SK-N-MC (cell line): ENCODE data around the gene NLRP6.

Experiments used
- DNase-seq: peaks from one replicate; pipeline ENCODE4 v3.0.0-alpha.2; 2011; ENCODE audit warnings: low read depth, low spot score
- H3K27ac ChIP-seq: fragments of 200-600 bp; sonication (generic); 2 replicates; pipeline ENCODE4 v1.5.1; 2016; ENCODE audit warnings: mixed run types
- H3K36me3 ChIP-seq: fragments of 200-600 bp; sonication (generic); 2 replicates; pipeline ENCODE4 v1.6.1; 2017; ENCODE audit warnings: antibody characterized with exemption, low read length, mixed read lengths; ENCODE audit not compliant: insufficient read depth
- H3K4me3 ChIP-seq: fragments of 200-600 bp; sonication (generic); 2 replicates; pipeline ENCODE4 v1.5.1; 2016
- H3K9ac ChIP-seq: fragments of 200-600 bp; sonication (generic); 2 replicates; pipeline ENCODE4 v1.8.0; 2017; ENCODE audit warnings: mixed run types, mixed read lengths; ENCODE audit not compliant: insufficient read length
- H3K9me3 ChIP-seq: fragments of 200-600 bp; sonication (generic); 2 replicates; pipeline ENCODE4 v1.6.1; 2017; ENCODE audit warnings: low read depth, mild to moderate bottlenecking, antibody characterized with exemption, low read length, moderate library complexity, mixed read lengths
- EZH2 ChIP-seq: fragments of 200-600 bp; sonication (generic); IDR thresholded peaks from one replicate; pipeline ENCODE4 v1.6.1; 2017; ENCODE audit warnings: antibody characterized with exemption
- FOXP2 ChIP-seq: optimal IDR thresholded peaks from 2 replicates; pipeline ENCODE3; 2011; ENCODE audit warnings: mild to moderate bottlenecking, moderate library complexity; ENCODE audit not compliant: insufficient read depth; ENCODE audit errors: extremely low read length, control extremely low read depth
- POLR2AphosphoS5 ChIP-seq: IDR thresholded peaks from 2 replicates; pipeline ENCODE4 v1.6.1; 2012; ENCODE audit warnings: mild to moderate bottlenecking, low read depth, low read length, borderline replicate concordance

The NLRP6 gene

DNA sequence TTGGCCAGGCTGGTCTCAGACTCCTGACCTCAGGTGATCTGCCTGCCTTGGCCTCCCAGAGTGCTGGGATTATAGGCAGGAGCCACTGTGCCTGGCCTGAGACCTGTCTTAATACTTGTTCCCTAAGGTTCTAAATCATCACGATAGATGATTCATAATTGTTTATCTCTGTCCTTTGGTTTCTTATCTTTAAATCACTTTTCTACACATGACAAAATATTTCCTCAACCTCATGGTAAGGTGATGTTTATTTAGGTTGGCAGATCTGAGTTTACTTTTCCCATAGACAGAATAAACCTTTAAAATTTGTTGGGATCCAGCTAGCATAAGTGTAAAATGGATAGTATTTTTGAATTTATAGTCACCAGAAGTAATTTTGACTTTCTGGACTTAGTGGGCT lies 37.9 kb upstream of the NLRP6 start:
- Histone ChIP-seq H3K9me3 (no peaks in the 10 kb centered on the region), H3K9ac (no peak overlapping the region), H3K27ac (no peak overlapping the region), H3K4me3 (no peak overlapping the region), H3K36me3 (peaks cover 58% of the 10 kb centered on the region)
- DNase-seq, result no peak
- TF ChIP-seq FOXP2, result no peak
- no peak for TF ChIP-seq EZH2
- no peak for TF ChIP-seq POLR2AphosphoS5

DNA sequence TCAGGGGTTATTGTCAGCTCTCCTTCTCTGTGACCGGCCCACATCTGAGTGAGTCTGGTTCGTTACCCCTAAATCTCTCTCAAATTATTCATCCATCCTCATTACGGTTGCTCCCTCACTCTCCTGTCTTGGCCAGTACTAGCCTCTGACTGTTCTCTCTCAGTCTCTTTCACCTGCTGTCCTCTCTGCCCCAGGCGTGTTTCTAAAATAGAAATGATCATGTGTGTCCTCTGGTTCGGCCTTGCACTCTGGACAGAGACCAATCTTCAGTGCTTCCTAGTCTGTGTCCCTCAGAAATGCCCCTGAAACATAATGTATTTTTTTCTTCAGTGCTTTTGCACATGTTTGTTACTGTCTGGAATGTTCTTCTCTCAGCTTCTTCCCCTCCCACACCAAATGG lies 36.6 kb upstream of the NLRP6 start:
- Histone ChIP-seq H3K27ac (no peak overlapping the region), H3K9ac (no peak overlapping the region), H3K4me3 (no peak overlapping the region), H3K36me3 (peaks cover 71% of the 10 kb centered on the region), H3K9me3 (no peaks in the 10 kb centered on the region)
- no peak for DNase-seq
- no peak for TF ChIP-seq FOXP2
- no peak for TF ChIP-seq POLR2AphosphoS5
- TF ChIP-seq EZH2, result no peak

GRCh38 chr11:244376-244775 lies 33.8 kb upstream of the NLRP6 start:
- H3K36me3 ChIP-seq, result peaks cover 90% of the 10 kb centered on the region
- TF ChIP-seq FOXP2 (no peak), EZH2 (no peak), POLR2AphosphoS5 (no peak)
- H3K27ac ChIP-seq, result no peak overlapping the region
- H3K9ac ChIP-seq, result no peak overlapping the region
- no peaks in the 10 kb centered on the region for H3K9me3 ChIP-seq
- no peak for DNase-seq
- H3K4me3 ChIP-seq, result no peak overlapping the region

DNA sequence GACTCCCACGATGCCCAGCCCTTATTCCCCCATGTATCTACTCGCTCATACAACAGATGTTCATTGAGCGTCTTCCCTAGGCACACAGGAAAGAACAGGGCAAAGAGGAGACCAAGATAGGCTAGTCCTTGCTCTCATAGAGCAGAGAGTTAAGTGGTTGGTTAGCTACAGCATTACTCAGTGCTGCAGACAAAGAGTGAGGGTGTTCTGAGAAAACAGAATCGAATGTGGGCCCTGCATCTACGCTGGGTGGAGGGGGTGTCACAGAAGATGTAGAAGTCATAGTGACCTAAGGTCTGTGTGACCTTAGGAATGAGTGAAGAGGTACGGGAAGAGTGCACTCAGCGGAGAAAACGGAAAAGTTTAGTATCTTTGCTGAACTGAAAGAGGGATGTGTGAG lies 29.1 kb upstream of the NLRP6 start:
- H3K4me3 ChIP-seq, result no peak overlapping the region
- peaks cover 86% of the 10 kb centered on the region for H3K36me3 ChIP-seq
- TF ChIP-seq FOXP2 (no peak), EZH2 (no peak), POLR2AphosphoS5 (no peak)
- no peak overlapping the region for H3K9ac ChIP-seq
- no peaks in the 10 kb centered on the region for H3K9me3 ChIP-seq
- DNase-seq, result no peak
- H3K27ac ChIP-seq, result no peak overlapping the region

GRCh38 chr11:250274-250673 lies 27.9 kb upstream of the NLRP6 start:
- Histone ChIP-seq H3K4me3 (no peak overlapping the region), H3K27ac (no peak overlapping the region), H3K9ac (no peak overlapping the region), H3K36me3 (peaks cover 74% of the 10 kb centered on the region), H3K9me3 (no peaks in the 10 kb centered on the region)
- no peak for DNase-seq
- no peak for TF ChIP-seq FOXP2
- no peak for TF ChIP-seq EZH2
- no peak for TF ChIP-seq POLR2AphosphoS5

DNA sequence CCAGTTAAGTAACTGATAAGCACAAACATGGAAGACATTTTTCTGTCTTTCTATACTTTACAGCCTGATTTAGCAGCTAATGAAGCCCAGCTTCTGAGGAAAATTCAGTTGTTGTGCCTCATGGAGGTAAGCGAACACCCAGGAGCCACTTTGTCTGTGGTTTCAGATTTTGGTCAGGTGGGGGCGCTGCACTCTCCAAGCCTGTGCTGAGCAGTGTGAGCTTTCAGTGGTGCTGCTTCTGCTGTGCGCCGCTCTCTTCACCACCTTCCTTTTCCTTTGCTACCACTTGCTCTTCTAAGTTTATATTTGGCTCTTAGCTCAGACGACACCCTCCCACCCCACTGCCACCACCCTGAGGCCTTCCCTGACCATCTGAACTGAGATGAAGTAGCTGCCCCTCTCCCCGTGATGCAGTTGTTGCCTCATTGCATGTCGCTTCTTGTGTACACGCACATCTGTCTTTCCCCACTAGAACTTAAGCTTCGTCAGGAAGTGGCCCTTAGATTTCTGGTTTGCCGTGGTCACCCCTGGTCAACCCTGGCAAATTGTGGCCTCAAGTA lies 27.4 kb upstream of the NLRP6 start:
- Histone ChIP-seq H3K27ac (peak overlapping the region; percentile 35; the same call in 1 of the 2 replicates), H3K4me3 (no peak overlapping the region), H3K36me3 (peaks cover 68% of the 10 kb centered on the region), H3K9me3 (no peaks in the 10 kb centered on the region), H3K9ac (no peak overlapping the region)
- TF ChIP-seq EZH2, result no peak
- TF ChIP-seq FOXP2, result no peak
- no peak for TF ChIP-seq POLR2AphosphoS5
- DNase-seq, result no peak

DNA sequence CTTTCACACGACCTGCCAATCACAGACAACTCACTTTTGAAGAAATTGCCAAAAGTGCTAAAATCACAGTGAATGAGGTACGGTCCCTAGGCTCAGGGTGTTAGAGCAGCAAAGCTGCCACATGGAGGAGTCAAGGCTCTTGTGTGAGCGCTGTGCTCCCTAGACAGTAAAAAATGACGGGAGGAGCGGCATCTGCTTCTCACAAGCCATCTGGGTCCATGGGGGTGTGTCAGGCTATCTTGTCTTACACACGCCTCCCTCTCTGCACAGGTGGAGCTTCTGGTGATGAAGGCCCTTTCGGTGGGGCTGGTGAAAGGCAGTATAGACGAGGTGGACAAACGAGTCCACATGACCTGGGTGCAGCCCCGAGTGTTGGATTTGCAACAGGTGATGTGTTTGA lies 26.7 kb upstream of the NLRP6 start:
- Histone ChIP-seq H3K9ac (no peak overlapping the region), H3K4me3 (no peak overlapping the region), H3K36me3 (peaks cover 61% of the 10 kb centered on the region), H3K27ac (no peak overlapping the region), H3K9me3 (no peaks in the 10 kb centered on the region)
- no peak for TF ChIP-seq POLR2AphosphoS5
- TF ChIP-seq EZH2, result no peak
- no peak for TF ChIP-seq FOXP2
- DNase-seq, result no peak

DNA sequence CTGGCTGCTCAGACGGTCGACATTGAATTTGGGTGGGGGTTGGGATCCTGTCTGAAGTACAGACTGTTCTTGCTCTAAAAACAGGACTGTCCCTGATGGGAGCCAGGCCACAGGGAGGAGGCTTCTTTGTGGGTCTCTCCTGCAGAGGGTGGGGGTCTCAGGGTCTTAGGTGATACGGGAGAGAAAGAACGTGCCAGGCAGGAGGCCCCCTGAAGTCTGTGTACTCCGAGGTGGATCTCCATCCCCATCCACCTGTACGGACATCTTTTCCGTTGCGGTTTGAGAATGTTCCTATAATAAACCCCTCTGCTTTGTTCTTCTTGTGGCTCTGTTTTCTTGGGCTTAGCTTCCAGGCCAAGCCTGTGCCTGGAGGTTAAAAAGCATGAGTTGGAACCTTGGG lies 25.5 kb upstream of the NLRP6 start:
- H3K9me3 ChIP-seq, result no peaks in the 10 kb centered on the region
- H3K27ac ChIP-seq, result no peak overlapping the region
- TF ChIP-seq POLR2AphosphoS5 (no peak), EZH2 (no peak), FOXP2 (no peak)
- no peak overlapping the region for H3K4me3 ChIP-seq
- DNase-seq, result no peak
- H3K36me3 ChIP-seq, result peaks cover 50% of the 10 kb centered on the region
- no peak overlapping the region for H3K9ac ChIP-seq
